Endodermal cell (in vitro differentiated cells): ENCODE measurements around the gene TP53I3. TPM values are rescaled to one million over a fixed set of nuclear protein-coding genes. Genes with fewer than 3 reads are reported as not detected.
"Not testable (repeated sequence)": the region's sequence is repeated elsewhere in the genome, so short reads cannot be mapped to it uniquely, and the experiment has no call there.

Experiments
- DNase-seq: peaks from one replicate; pipeline ENCODE4 v3.0.0-alpha.2; 2017
- H3K27ac ChIP-seq: 2 replicates; pipeline ENCODE4 v1.5.1; 2013; ENCODE audit warnings: mild to moderate bottlenecking, low read depth, low read length, moderate library complexity
- H3K27me3 ChIP-seq: 2 replicates; pipeline ENCODE4 v1.6.1; 2013; ENCODE audit warnings: mild to moderate bottlenecking, low read length, moderate library complexity; ENCODE audit not compliant: insufficient read depth, control insufficient read depth, poor library complexity, severe bottlenecking
- H3K36me3 ChIP-seq: 2 replicates; pipeline ENCODE4 v1.7.0; 2013; ENCODE audit warnings: mild to moderate bottlenecking, low read length, moderate library complexity; ENCODE audit not compliant: control insufficient read depth, insufficient read depth
- H3K4me1 ChIP-seq: one replicate; pipeline ENCODE4 v1.7.0; 2013; ENCODE audit warnings: low read length; ENCODE audit not compliant: control insufficient read depth, insufficient read depth
- H3K4me3 ChIP-seq: 2 replicates; pipeline ENCODE4 v1.5.1; 2013; ENCODE audit warnings: mild to moderate bottlenecking, low read length, moderate library complexity
- H3K9ac ChIP-seq: 2 replicates; pipeline ENCODE4 v1.6.1; 2013; ENCODE audit warnings: mild to moderate bottlenecking, low read length, moderate library complexity; ENCODE audit not compliant: poor library complexity, severe bottlenecking; ENCODE audit errors: extremely low read depth
- H3K9me3 ChIP-seq: 2 replicates; pipeline ENCODE4 v1.6.1; 2013; ENCODE audit warnings: mild to moderate bottlenecking, low read length, moderate library complexity; ENCODE audit not compliant: control insufficient read depth
- H3K27ac Mint-ChIP-seq: 2 replicates; pipeline ENCODE4 v1.8.0; 2020; ENCODE audit warnings: mixed read lengths
- H3K27me3 Mint-ChIP-seq: 2 replicates; pipeline ENCODE4 v1.8.0; 2021; ENCODE audit warnings: mild to moderate bottlenecking, mixed read lengths; ENCODE audit not compliant: insufficient read depth
- H3K36me3 Mint-ChIP-seq: 2 replicates; pipeline ENCODE4 v1.8.0; 2020; ENCODE audit warnings: low read depth, mixed read lengths
- H3K4me1 Mint-ChIP-seq: 2 replicates; pipeline ENCODE4 v1.8.0; 2020; ENCODE audit warnings: mixed read lengths
- H3K4me3 Mint-ChIP-seq: 2 replicates; pipeline ENCODE4 v1.8.0; 2020; ENCODE audit warnings: mild to moderate bottlenecking, moderate library complexity, mixed read lengths
- H3K9me3 Mint-ChIP-seq: 2 replicates; pipeline ENCODE4 v1.8.0; 2020; ENCODE audit warnings: mild to moderate bottlenecking, mixed read lengths
- CTCF ChIP-seq: fragments of 200-600 bp; sonication (generic); conservative IDR thresholded peaks from 2 replicates; pipeline ENCODE4 v1.5.0; 2021; ENCODE audit warnings: antibody characterized with exemption, mild to moderate bottlenecking
- WGBS, 2 experiments: methylation state at CpG; one replicate each; pipeline versions ENCODE4 v1.1.5 to v1.1.7; 2013; ENCODE audit warnings: missing lambda C conversion rate in 2 of 2, mixed read lengths in 1 of 2; ENCODE audit not compliant: insufficient coverage in 1 of 2, insufficient read length in 1 of 2; 5-methylcytosine and 5-hydroxymethylcytosine counted together
- total RNA-seq, 2 donors: library from RNA; stranded (reverse); fragmentation: NEBNext Ultra II Directional in 1 of 2; extraction: Animal tissue kit (Norgen Biotek cat#: 25700) in 1 of 2; gene quantifications; 2 replicates in 1 of 2; 3 replicates in 1 of 2; pipeline ENCODE4 v1.2.1, GENCODE V29; 2021

TP53I3 gene
- total RNA-seq, 2 donors from 2014 or later = 11.6 to 23.2 TPM

- H3K4me1 Mint-ChIP-seq = peaks cover 11% of the 10 kb centered on the region
Observed at GRCh38 chr2:24046930-24047702, 37.5 kb downstream of the TP53I3 start, which contains the start of gene WDCP. WDCP (minus strand) TSS chr2:24047391; CDS start chr2:24039494, 7,897 bp downstream.

GRCh38 chr2:24046599-24046929 is 38.1 kb downstream of the TP53I3 start:
- Mint-ChIP-seq H3K27me3 (peaks cover 2% of the 10 kb centered on the region), H3K9me3 (no peaks in the 10 kb centered on the region), H3K4me3 (peak overlapping the region; percentile 98), H3K4me1 (peaks cover 11% of the 10 kb centered on the region), H3K27ac (peak overlapping the region; percentile 30), H3K36me3 (peaks cover 4% of the 10 kb centered on the region)
- no peaks in the 10 kb centered on the region for H3K36me3 ChIP-seq
- H3K9ac ChIP-seq = peak overlapping the region; percentile 44
- no peak overlapping the region for H3K27ac ChIP-seq
- 0 to 1% methylated on average over 1 to 2 of the region's 2 CpGs for WGBS, 2 experiments
- H3K27me3 ChIP-seq = no peaks in the 10 kb centered on the region
- no peaks in the 10 kb centered on the region for H3K9me3 ChIP-seq
- H3K4me3 ChIP-seq = peak overlapping the region; percentile 89
- no peaks in the 10 kb centered on the region for H3K4me1 ChIP-seq
- no peak for DNase-seq
- no peak for TF ChIP-seq CTCF

More at GRCh38 chr2:24046930-24047702, 37.5 kb downstream of the TP53I3 start, which contains the start of gene WDCP:
- no peak for TF ChIP-seq CTCF
- Mint-ChIP-seq H3K27me3 (peaks cover 2% of the 10 kb centered on the region), H3K4me3 (peak within 1 kb of the TSS; percentile 98), H3K9me3 (no peaks in the 10 kb centered on the region), H3K27ac (peak within 1 kb of the TSS; percentile 96), H3K36me3 (peaks cover 4% of the 10 kb centered on the region)
- H3K4me3 ChIP-seq = peak within 1 kb of the TSS; percentile 89
- H3K27ac ChIP-seq = no peak within 1 kb of the TSS
- WGBS, 2 experiments = 0% methylated on average over 27 to 38 of the region's 38 CpGs
- H3K27me3 ChIP-seq = no peaks in the 10 kb centered on the region
- no peaks in the 10 kb centered on the region for H3K9me3 ChIP-seq
- peak; percentile 98 for DNase-seq
- H3K4me1 ChIP-seq = no peaks in the 10 kb centered on the region
- peak within 1 kb of the TSS; percentile 44 for H3K9ac ChIP-seq
- H3K36me3 ChIP-seq = no peaks in the 10 kb centered on the region

GRCh38 chr2:24045511-24046508 is 38.8 kb downstream of the TP53I3 start:
- H3K4me3 Mint-ChIP-seq = peak overlapping the region; percentile 98
- TF ChIP-seq CTCF = no peak
- H3K9ac ChIP-seq = no peak overlapping the region

GRCh38 chr2:24043133-24043532 is 41.5 kb downstream of the TP53I3 start:
- not testable (repeated sequence) for H3K9me3 ChIP-seq, H3K27ac ChIP-seq, H3K4me3 ChIP-seq, DNase-seq, H3K9me3 Mint-ChIP-seq, H3K27me3 Mint-ChIP-seq, H3K9ac ChIP-seq, H3K27me3 ChIP-seq, H3K4me1 ChIP-seq, H3K27ac Mint-ChIP-seq, H3K4me3 Mint-ChIP-seq
- WGBS, 2 experiments = 95 to 96% methylated on average over 6 of the region's 6 CpGs
- H3K36me3 Mint-ChIP-seq = peaks cover 12% of the 10 kb centered on the region
- peaks cover 14% of the 10 kb centered on the region for H3K36me3 ChIP-seq
- H3K4me1 Mint-ChIP-seq = peaks cover 11% of the 10 kb centered on the region

More at GRCh38 chr2:24045511-24046508, 38.8 kb downstream of the TP53I3 start:
- H3K27ac ChIP-seq = no peak overlapping the region
- Mint-ChIP-seq H3K27me3 (peaks cover 2% of the 10 kb centered on the region), H3K4me1 (peaks cover 11% of the 10 kb centered on the region), H3K36me3 (peaks cover 4% of the 10 kb centered on the region), H3K9me3 (no peaks in the 10 kb centered on the region), H3K27ac (peak overlapping the region; percentile 30)
- 79 to 83% methylated on average over 4 to 11 of the region's 11 CpGs for WGBS, 2 experiments
- H3K36me3 ChIP-seq = no peaks in the 10 kb centered on the region
- peak overlapping the region; percentile 89 for H3K4me3 ChIP-seq
- DNase-seq = no peak
- H3K9me3 ChIP-seq = no peaks in the 10 kb centered on the region
- no peaks in the 10 kb centered on the region for H3K4me1 ChIP-seq
- H3K27me3 ChIP-seq = no peaks in the 10 kb centered on the region
